Fibroblast of skin of back (primary cell): ENCODE data around the gene CASP14.
"Not testable (repeated sequence)": the region's sequence is repeated elsewhere in the genome, so short reads cannot be mapped to it uniquely, and the experiment has no call there.

Experiments
- DNase-seq: peaks from one replicate; pipeline ENCODE4 v3.0.0-alpha.2; 2013

The CASP14 gene

DNA sequence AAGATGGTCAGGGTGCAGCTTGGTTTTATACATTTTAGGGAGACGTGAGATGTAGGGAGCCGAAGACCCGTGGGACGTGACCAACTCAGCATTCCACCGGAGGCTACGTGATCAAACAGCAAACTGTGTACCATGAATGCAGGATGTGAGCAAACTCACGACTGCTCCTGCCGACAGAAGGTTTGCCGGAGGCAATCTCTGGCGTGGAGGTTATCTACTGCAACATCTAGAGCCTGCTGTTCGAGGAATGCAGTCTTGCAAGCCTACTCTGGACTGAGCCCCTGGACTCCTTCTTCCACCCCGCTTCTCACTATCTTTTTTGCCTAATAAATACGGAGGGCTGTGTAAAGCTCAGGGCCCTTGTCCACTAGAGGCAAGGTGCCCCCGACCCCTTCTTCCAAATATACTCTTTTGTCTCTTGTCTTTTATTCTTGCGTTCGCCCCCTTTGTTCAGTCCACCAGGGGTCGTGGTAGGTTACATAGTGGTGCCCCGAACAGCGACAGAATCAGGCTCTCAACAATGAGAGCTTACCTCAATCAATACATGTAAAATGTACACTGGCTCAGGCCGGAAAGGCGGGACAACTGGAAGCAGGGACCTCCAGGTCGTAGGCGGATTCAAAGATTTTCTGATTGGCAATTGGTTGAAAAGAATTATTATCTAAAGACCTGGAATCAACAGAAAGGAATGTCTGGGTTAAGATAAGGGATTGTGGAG is 23.8 kb downstream of the CASP14 start:
- peak; percentile 18 for DNase-seq

DNA sequence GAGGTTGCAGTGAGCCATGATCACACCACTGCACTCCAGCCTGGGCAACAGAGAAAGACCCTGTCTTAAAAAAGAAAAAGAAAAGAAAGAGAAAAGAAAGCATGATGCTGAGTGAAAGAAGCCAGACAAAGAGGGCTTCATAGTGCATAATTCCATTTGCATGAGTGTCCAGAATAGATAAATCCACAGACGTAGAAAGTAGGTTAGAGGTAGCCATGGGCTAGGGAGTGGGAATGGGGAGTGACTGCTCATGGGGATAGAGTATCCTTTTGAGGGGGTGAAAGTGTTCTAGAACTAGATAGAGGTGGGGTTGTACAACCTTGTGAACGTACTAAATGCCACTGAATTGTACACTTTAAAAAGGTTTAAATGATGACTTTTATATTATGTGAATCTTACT is 25.1 kb downstream of the CASP14 start:
- no peak for DNase-seq

DNA sequence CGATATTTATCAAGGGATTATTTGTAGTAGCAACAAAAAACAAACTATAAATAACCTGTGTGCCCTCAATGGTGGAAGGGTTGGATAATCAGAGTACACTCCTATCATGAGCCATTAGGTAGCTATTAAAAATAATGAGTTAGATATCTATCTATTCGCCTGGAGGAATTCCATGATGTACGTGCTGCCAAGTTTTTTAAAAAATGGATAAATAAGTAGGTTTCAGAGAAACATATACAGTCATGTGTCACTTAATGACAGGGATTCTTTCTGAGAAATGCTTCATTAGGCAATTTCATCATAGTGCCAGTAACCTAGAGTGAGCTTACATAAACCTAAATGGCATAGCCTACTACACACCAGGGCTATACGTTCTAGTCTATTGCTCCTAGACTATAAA is 26.5 kb downstream of the CASP14 start:
- DNase-seq, result no peak

DNA sequence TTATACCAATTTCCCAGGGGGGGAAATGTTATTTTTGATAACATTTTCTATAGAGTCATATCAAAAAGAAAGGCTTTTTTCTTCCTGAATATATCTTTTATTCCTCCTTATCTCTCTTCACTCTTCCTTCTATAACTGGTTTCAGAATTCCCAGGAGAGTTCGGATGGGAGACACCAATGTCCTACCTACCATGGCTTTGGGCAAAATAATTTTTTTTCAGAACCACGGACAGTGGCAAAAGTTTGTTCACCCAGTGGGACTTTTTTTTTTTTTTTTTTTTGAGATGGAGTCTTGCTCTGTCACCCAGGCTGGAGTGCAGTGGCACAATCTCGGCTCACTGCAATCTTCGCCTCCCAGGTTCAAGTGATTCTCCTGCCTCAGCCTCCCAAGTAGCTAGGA is 30.7 kb downstream of the CASP14 start:
- not testable (repeated sequence) for DNase-seq

DNA sequence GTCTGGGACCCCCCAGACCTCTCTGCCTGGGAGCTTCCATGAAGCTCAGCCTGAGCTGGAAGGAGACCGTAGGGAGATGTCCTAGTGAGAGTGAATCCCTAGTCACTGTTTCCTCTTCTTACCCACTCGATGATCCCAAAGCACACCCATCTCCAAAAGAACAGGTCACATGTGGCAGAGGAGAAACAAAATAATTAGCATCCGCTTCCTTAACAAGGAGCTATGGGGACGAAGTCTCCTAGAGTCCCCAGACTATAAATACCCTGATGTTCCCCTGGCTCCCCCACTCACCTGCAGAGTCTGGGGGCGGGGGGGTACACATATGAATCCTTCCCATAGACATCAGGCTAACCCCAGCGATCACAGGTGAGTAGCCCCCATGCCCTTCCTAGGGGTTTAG is 32.6 kb downstream of the CASP14 start, which contains the start of gene OR1I1:
TSS of gene OR1I1 (plus strand) at position 301 of the 400 bp plus-strand sequence. CDS start 4,855 bp downstream, outside the sequence.
- no peak for DNase-seq

DNA sequence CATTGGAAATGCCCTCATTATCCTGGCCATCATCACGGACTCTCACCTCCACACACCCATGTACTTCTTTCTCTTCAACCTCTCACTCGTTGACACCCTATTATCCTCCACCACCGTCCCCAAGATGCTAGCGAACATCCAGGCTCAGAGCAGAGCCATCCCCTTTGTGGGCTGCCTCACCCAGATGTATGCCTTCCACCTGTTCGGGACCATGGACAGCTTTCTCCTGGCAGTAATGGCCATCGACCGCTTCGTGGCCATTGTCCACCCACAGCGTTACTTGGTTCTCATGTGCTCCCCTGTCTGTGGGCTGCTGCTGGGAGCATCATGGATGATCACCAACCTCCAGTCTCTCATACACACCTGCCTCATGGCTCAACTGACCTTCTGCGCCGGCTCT is 37.9 kb downstream of the CASP14 start:
- DNase-seq, result no peak

DNA sequence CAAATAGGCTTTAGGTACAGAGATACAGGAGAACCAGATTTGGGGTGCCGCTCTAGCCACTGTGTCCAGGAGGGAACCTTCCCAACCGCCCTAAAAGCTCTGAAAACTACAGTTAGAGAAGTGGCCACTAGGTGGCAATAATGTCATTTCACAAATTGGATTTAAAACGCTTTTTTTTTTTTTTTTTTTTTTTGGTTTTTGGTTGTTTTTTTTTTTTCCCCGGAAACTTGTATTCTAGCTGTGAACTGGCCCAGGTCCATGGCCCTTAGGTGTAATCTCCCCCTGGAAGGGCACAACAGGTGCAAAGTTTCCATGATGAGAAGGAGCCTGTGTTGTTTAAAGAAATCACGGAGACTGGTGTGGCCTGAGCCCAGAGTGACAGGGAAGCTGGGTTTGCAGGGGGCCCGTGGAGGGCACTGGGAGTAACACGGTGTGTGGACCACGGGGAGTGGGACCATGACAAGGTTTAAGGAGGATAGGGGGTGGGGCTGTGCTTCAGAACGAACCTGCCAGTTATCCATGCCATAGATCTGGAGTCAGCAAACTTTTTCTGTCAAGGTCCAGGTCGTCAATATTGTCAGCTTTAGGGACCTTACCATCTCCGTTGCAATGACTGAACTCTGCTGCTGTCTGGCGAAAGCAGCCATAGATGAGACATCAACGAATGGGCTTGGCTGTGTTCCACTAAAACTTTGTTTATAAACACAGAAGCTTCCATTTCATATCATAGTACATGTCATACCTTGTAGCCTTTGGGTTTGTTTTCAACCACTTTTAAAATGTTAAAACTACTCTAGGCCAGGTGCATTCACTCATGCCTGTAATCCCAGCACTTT is 42.9 kb downstream of the CASP14 start:
- peak; percentile 69 for DNase-seq

DNA sequence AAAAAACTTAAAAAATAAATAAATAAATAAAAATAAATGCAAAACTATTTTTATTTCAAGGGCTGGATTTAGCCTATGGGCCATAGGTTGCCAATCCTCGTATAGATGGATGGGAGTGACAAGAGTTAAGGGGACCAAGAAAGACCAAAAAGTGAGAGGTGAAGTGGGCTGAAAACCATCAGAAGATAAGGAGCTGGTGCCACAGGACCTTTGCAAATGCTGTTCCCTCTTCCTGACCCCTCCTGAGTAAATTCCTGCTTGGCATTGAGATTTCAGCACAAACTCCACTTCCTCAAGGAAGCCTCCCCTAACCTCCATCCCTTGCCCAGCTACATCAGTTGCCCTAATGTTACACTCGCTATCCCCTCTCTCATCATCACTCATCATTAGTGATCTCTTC is 43.7 kb downstream of the CASP14 start:
- DNase-seq, result no peak

DNA sequence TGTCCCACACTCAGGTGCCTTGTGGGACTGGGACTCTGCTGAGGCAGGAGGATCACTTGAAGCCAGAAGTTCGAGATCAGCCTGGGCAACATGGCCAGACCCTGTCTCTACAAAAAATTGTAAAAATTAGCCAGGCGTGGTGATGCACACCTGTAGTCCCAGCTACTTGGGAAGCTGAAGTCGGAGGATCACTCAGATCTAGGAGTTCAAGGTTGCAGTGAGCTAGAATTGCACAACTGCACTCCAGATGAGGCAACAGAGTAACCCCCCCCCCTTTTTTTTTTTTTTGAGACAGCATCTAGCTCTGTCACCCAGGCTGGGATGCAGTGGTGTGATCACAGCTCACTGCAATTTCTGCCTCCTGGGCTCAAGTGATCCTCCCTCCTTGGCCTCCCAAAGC is 46.9 kb downstream of the CASP14 start:
- DNase-seq, result no peak

DNA sequence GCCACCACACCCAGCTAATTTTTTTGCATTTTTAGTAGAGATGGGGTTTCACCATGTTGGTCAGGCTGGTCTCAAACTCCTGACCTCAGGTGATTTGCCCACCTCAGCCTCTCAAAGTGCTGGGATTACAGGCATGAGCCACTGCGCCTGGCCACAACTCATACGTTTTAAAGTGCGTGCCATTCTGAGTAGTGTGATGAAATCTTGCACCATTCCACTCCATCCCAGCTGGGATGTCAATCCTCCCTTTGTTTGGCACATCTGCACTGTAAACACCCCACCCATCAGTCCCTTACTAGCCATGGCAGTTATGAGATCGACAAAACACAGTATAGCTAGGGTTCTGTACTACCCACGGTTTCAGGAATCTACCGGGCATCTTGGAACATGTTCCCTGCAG is 48.7 kb downstream of the CASP14 start:
- DNase-seq, result not testable (repeated sequence)

DNA sequence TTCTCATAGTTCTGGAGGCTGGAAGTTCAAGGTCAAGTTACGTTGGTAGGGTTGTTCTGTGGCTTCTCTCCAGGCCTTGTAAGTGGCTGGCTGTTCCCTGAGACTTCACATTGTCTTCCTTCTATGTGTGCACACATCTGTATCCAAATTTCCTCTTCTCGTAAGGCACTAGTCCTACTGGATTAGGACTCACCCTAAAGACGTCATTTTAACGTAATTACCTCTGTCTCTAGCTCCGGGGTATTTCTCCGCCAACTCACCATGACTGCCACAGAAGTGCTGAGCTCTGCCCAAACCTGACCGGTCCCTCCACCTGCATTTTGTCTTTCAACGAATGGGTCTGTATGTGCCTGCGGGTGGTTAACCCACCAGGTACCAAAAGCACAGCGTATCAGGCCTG is 49.2 kb downstream of the CASP14 start:
- no peak for DNase-seq

DNA sequence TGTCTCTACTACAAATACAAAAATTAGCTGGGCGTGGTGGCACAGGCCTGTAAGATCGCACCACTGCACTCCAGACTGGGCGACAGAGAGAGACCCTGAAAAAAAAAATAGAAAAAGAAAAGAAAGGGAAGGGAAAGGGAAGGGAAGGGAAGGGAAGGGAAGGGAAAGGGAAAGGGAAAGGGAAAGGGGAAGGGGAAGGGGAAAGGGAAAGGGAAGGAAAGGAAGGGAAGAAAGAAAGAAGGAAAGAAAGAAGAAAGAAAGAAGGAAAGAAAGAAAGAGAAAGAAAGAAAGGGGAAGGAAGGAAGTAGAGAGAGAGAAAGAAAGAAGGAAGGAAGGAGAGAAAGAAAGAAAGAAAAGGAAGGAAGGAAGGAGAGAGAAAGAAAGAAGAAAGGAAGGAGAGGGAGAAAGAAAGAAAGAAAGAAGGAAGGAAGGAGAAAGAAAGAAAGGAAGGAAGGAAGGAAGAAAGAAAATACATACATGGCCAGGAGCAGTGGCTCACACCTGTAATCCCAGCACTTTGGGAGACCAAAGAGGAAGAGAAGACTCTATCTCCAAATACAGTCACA is 49.8 kb downstream of the CASP14 start:
- no peak for DNase-seq

DNA sequence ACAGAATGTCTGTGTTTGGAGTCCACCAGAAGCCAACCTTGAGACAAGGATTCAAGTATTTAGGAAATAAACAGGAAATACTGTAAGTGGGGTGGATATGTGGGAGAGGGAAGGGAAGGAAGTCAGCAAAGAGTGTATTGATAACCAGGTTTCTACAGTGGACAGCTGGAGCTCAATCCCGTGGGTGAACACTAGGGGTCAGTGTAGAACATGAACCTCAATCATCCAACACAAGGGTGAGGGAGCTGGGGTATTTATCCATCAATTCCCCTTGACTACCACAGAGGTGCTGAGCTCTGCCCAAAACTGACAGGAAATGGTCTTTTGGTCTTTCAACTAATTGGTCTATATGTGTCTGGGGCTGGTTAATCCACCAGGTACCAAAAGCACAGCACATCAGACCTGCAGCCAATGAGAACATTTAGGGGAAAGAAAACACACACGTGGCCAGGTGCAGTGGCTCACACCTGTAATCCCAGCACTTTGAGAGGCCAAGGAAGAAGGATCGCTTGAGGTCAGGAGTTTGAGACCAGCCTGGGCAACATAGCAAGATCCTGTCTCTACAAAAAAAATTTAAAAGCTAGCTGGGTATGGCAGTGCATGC is 52.3 kb downstream of the CASP14 start:
- DNase-seq, result peak; percentile 41

DNA sequence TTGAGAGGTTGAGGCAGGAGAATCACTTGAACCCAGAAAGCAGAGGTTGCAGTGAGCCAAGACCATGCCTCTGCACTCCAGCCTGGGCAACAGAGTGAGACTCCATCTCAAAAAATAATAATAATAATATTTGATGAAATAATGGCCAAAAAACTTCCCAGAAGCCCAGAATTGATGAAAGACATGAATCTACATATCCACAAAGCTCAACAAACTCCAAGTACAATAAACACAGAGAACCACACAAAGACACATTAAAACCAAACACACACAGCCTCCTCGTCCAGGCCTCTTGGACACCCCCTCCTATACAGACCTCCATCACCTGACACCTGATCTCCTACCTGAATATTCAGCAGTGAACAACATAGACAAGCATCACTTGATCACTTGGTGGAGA is 54.7 kb downstream of the CASP14 start:
- no peak for DNase-seq

DNA sequence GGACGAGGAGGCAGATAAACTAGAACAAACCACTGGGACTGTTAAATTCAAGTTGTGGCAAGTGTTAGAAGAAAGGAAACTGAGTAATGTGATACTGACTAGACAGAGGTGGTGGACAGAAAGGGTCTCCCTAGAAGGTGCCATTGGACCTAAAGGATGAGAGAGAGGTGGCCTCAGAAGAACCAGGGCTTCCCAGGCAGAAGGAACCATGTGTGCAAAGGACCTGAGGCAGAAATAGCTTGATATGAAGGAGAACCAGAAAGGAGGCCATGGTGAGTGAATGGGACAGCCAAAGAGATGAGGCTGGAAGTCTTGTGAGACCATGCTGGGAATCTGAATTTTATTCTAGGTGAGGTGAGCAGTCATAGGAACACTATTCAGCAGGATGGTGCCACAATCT is 55.1 kb downstream of the CASP14 start:
- DNase-seq, result no peak

DNA sequence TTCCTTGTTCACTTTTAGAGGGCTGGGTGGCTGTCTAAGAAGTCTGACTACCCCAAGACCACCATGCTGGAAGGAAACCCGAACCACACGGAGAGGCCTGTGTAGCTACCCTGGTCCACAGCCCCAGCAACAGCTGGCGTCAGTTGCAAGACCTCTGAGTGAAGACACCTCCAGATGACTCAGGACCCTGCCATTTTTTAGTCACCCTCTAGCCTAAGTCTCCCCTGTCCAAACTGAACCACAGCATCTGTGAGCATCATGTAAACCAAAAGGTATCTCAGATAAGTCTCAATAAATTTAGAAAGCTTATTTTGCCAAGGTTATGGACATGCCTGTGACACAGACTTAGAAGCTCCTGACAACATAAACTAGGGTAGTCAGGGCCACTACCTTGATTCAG is 55.8 kb downstream of the CASP14 start:
- no peak for DNase-seq

DNA sequence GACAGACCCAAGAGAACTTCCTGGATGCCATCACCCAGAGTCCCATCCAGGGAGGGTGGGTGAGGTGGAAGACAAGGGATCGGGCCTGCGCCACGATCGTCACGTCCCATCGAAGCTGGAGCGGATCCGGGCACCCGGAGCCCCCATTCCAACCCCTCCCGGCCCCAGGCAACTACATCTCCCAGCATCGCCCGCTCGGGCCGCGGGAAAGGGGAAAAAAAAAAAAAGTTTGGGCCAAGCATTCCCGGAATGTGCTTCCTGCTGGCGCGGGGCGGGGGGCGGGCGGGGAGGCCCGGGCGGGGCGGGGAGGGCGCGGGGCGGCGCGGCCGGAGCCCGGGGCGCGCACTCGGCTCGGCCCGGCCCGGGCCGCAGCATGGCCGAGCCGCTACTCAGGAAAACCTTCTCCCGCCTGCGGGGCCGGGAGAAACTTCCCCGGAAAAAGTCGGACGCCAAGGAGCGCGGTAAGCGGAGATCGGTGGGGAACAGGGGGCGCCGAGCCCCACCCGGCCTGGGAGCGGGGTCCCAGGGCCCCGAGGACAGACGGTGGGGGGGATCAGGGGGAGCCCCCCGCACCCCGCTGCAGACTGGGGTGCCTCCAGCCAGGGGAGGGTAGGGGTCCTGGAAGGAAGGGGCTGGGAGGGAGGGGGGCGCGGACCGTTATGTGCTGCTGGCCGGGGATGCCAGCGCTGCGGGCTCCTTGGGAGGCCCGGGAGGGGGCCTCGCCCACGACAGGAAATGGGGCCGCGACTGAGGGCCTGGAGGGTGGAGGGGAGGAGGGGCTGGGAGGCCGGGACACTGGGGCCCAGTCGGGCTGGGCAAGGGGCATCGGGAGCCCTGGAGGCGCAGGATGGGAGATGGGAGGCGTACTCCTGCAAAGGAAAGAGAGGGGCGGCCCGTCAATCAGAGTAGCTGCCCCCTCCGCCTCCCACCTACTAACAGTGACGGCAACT is 58.1 kb downstream of the CASP14 start, which contains the start of gene SYDE1:
TSS of gene SYDE1 (plus strand) at position 341 of the 950 bp plus-strand sequence. CDS start at position 374, 33 bp downstream.
- peak; percentile 93 for DNase-seq
